HG03457 (cell line): ENCODE measurements around the gene JSRP1.

Source experiments
- ATAC-seq: cut with Tn5 transposase; IDR thresholded peaks from one replicate; pipeline ENCODE4 v1.9.1; 2021; ENCODE audit warnings: moderate number of reproducible peaks; ENCODE audit not compliant: unreplicated experiment

The JSRP1 gene

GRCh38 chr19:2255982-2256685, at the start of gene JSRP1:
JSRP1 (minus strand) TSS chr19:2256417; CDS start chr19:2255314, 1,103 bp downstream.
- ATAC-seq = no peak

DNA sequence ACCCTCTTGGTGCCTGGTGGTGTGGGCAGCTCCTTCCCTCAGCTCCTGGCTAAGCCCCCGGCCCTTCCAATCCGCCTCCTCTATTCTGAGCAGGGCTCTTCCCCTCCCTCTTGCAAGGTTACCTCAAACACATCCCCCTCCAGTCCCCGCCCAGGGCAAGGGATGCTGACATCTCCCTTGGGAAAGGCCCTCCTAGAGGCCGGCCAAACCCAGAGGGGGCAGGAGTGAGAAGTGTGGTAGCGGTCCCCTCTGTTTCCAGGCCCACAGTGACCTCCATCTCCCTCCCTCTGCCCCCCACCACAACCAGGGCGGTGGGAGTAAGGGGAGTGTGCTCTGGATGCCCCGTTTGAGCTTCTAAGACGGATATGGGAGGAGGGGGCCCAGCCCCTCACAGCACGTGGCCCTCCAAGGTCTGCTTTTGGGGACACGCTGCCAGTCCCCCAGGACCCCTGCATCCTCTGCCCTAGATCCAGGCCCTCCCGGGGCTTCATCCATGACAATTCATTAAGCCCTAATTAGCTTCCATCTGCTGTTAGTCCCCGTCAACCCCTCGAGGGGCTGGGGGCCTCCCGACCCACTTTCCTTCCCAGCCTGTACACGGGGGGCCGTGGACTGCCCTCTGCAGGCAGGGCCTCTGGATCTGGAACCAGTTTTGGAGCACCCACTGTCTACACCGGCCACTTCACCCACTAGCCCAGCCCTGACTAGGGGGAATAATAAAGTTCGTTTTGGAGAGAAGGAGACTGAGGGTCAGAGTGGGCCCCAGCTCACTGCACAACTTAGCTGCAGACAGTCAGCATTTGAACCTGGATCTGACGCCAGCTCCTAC, 49.4 kb upstream of the JSRP1 start:
- no peak for ATAC-seq

DNA sequence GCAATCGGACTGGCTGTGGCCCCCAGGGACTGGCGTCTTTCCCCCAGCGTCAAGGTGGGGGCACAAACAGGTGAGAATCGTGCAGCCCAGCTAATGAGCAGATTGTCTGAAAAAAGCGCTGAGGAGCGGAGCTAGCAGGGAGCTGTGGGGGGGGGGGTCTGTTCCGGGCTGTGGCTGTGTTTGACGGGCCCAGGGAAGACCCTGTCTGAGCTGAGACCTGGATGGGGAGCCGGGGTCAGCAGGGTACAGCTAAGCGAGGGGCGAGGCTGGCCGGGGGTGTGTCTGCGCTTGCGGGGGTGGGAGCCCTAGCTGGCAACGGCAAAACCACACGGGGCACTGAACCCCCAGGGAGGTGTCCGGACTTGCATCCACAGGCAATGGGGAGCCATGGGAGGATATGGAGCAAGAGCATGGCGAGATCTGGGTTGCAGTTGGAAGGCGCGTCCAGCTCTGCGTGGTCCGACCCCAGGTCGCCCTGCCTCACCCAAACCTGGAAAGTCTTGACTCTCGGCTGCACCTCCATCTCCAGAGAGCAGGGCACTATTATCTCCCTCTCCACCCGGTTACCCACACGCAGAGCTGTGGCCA, 47.1 kb upstream of the JSRP1 start:
- ATAC-seq = no peak

GRCh38 chr19:2302319-2303210, 46.3 kb upstream of the JSRP1 start:
- no peak for ATAC-seq

GRCh38 chr19:2300533-2300932, 44.3 kb upstream of the JSRP1 start:
- no peak for ATAC-seq

DNA sequence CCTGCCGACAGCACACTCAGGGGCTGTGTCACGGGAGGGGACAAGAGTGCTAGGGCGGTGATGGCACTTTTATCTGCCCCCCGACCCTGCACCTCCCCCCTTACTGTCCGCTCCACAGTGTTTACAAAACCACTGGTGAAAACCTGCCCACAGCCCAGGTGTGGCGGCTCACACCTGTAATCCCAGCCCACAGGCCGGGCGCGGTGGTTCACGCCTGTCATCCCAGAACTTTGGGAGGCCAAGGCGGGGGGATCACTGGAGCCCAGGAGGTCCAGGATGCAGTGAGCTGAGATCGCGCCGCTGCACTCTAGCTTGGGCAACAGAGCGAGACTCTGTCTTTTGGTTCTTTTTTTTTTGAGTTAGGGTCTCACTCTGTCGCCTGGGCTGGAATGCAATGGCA, 39.9 kb upstream of the JSRP1 start:
- ATAC-seq = no peak

GRCh38 chr19:2294687-2295335, 38.6 kb upstream of the JSRP1 start:
- ATAC-seq = no peak

DNA sequence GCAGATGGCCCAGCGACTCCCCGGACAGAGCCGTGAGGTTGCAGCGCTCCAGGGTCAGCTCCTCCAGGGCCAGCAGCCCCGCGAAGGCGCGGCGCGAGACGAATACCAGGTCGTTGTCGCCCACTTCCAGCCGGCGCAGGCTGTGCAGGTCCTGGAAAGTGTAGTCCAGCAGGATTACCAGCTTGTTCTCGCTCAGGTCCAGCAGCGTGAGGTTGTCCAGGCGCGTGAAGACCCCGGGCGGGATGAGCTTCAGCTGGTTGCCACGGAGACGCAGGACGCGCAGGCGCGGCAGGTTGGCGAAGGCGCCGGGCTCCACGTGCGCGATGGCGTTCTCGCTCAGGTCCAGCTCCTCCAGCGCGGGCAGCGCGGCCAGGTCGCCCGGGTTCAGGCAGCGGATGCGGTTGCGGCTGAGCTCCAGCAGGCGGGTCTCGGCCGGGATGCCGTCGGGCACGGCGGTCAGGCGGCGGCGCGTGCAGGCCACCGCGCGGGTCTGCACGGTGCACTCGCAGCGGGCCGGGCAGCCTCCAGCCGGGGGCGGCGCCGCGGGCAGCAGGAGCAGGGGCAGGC, 35.1 kb upstream of the JSRP1 start:
- ATAC-seq = no peak

DNA sequence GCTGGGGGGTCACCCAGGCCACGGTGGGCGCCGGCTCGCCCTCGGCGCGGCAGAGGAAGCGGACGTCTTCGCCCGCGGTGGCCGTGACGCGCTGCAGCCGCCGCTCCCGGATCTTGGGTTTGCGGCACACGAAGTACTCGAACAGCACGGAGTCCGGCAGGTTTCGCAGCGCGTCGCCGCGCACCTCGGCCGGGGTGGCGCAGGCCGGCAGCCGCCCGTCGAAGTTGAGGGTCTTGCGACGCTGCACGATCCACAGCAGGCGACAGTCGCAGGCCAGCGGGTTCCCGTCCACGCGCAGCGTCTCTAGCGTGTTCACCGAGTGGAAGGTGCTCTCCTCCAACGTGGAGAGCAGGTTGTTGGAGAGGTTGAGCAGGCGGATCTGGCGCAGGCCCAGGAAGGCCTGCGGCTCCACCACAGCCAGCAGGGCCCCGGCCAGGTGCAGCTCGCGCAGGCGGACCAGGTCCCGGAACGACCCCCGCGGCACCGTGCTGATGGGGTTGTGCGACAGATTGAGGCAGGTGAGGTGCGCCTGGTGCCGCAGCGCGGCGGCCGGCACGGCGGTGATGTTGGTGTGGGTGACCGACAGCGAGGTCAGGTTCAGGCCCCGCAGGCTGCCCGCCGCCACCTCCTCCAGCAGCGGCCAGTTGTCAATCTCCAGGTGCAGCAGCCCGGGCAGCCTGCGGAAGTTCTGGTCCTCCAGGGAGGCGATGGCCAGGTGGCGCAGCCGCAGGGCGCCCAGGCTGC, 34.4 kb upstream of the JSRP1 start:
- ATAC-seq = no peak

DNA sequence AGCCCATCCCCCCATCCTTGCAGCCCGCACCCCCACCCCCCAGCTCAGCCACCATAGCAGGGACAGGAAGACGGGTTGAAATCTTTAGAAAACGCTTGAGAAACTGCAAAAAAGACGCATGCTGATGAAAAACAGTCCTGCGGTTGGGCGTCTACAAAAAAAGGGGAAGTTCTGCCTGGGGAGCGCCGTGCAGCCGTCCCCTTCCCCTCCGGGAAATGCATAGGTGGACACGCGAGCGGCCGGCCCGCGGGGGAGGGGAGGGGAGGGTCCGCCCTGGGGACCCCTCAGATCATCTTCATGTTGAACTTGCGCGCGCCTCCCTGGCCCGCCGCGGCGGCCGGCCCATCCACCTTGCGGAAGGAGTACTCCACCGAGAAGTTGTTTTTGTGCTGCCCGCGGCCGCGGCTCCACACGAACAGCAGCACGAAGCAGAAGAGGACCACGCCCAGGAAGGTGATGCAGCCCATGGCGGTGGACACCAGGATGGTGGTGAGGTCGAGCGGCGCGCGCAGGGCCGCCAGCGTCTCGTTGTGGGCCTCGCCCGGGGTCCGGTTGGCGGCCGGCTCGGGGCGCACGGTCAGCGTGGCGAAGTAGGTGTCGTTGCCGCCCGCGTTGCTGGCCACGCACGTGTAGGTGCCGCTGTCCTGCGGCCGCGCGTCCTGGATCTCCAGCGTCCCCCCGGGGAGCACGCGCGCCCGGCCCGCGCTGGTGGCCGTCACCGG, 33.7 kb upstream of the JSRP1 start:
- ATAC-seq = no peak

DNA sequence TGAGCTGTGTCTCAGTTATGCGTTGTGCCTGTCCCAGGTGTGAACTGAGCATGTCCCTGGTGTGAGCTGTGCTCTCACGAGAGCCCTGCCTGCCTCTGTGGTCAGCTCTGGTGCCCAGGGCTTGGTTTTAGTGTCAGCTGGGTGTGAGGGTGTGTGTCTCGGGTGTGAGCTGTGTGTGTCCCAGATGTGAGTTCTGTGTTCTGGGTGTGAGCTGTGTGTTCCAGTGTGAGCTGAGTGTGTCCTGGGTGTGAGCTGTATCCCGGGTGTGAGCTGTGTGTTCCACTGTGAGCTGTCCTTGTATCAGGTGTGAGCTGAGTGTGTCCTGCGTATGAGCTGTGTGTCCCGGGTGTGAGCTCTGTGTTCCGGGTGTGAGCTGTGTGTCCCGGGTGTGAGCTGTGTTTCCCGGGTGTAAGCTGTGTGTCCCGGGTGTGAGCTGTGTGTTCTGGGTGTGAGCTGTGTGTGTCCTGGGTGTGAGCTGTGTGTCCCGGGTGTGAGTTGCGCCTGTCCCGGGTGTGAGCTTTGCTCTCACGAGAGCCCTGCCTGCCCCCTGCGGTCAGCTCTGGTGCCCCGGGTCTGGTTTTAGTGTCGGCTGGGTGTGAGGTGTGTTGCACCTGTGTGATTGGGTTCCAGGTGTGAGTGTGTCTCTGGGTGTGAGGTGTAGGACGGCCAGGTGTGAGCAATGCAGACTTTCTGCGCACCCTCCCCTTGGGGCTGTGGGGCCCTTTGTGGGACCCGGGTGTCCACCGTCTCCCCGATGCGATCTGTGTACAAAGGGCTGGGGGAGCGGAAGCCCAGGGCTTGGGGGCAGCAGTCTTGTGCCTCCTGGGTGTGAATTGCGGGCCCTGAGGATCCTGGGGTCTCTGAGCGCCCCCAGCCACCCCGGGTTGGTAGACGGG, 32.8 kb upstream of the JSRP1 start:
- ATAC-seq = no peak

DNA sequence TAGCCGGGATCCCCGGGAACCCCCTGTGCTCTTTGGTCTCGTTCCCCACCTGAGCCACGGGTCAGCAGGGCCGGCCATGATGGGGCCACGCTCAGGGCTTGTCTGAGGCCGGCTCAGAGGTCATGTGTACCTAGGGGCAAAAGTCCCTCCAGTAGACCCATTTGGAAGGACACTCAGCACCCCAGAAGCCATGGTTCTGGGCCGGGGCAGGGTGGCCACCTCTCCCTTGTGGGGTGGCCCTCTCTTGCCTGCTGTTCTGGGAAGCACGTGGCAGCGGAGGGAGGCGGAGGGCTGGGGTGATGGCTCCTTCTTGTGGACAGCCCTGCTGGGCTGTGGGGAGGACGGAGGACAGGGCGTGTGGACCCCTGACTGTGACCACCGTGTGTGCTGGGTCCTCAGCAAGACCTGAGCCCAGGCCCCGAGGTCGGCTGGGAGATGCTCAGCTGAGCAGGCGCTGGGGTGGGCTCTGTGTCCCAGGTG, 32.2 kb upstream of the JSRP1 start:
- ATAC-seq = no peak

- no peak for ATAC-seq
Measured at GRCh38 chr19:2287585-2288337, 31.5 kb upstream of the JSRP1 start.

GRCh38 chr19:2286402-2287140, 30.4 kb upstream of the JSRP1 start:
- ATAC-seq = no peak

GRCh38 chr19:2283835-2284507, 27.8 kb upstream of the JSRP1 start:
- no peak for ATAC-seq

- ATAC-seq = no peak
Measured at GRCh38 chr19:2282862-2283237, 26.6 kb upstream of the JSRP1 start.
